ENCODE results near the gene SGCE.

Gene SGCE

DNA sequence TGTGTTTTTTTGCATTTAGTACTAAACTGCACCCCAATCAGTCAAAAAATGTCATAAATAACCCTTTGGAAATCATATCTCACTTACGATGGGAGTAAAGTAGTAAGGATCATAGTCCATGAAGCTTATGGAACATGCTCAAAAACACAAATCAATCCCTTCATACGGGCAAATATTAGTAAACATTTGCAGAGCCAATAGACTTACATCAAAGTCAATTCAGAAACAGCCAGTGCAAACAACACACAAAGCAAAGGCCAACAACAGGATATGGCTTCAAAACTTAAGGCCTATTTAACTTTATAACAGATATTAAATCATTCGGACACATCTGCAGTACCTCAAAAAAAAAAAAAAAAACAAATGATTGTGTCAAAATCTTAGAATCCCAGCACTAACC is 32.1 kb downstream of the SGCE start:
- no peak for DNase-seq (ENCODE audit: low read depth, low spot score)

DNA sequence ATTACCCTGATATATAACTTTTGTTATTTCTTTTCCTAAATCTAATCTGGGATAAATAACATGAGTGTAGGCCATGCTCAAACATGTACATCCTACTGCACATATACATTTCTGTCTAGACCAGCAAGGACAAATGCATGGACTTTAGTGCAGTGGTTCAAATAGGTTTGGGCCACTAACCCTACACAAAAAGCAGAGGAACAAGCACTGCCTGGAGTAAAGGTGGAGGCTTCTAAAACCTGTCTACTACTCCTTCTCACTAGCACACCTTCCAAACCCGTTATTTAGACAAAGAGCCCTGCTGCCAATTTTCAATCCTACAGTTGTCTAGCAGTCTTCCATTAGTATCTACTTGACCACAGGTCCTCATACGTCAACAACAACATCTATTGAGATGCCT is 34.8 kb downstream of the SGCE start:
- DNase-seq (ENCODE audit: low read depth, low spot score), result no peak

DNA sequence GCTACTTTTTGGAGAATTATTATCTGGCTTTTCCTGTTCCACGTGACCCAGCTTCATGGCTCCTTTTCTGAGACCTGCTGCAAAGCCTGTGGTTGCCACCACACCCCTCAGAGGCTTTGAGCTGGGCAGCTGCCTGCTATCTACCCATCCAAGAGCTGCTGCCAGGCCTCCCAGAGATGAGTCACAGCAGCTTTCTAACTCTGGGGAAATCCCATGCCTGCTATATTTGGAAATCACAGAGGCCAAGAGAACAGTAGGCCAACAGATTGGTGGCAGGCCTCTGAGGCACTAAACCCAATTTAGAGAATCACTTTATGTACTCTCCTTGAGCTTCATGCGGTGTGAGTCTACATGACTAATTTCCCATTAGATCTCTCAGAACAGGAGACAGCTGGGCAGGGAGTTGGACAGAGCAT is 35.2 kb downstream of the SGCE start:
- DNase-seq (ENCODE audit: low read depth, low spot score), result no peak

DNA sequence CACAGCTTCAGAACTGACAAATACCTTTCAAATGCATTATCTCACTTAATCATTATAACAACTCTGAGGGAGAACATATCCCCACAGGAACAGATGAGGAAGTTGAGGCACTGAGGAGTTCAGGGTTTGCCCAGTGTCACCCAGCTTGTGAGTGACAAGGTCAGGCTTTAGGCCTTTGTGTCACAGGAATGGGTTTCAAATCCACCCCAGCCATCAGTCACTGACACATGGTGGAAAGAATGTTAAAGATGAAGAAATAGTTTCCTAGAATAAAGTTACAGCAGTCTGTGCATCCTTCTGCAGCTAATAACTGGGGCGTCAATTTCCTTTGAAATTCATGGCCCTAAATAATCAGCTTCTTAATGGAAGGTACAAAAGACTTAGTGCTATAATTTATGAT is 37.8 kb downstream of the SGCE start:
- no peak for DNase-seq (ENCODE audit: low read depth, low spot score)

DNA sequence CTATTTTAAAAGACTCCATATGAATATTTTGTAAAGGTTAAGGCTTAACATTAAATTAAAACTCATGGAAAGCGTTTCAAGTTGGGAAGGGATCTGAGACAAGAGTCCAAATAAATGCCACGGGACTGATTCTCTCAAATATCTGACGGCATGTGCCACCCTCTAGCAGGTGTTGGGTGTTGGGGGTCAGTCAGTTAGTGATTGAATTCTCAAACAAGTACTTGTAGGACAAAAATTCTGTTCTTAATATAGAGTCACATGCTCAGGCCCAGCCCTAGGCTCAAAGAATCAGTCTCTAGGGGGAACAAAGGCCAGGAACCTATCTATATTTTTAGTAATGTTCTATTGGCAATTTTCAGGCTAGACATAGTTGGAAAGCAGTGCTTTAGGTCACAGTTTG is 39.1 kb downstream of the SGCE start:
- no peak for DNase-seq (ENCODE audit: low read depth, low spot score)

DNA sequence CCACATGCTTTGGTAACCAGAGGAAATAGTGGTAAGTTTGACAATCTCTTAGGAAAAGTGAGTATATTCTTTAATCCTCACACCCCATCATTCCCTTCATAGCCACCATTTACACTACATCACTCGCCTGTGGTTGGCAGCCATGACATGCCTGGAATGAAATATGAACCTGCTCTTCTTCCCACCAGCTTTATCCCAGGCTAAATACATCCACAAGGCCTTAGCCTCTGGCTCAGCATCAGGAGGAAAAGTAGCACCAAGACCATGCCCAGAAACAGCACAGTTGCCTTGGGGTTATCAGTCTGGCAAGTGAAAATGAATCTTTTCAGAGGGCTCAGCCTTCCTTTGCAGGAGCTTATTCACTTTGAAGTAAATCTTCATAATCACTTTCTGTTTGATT is 40.3 kb downstream of the SGCE start:
- DNase-seq (ENCODE audit: low read depth, low spot score), result no peak

DNA sequence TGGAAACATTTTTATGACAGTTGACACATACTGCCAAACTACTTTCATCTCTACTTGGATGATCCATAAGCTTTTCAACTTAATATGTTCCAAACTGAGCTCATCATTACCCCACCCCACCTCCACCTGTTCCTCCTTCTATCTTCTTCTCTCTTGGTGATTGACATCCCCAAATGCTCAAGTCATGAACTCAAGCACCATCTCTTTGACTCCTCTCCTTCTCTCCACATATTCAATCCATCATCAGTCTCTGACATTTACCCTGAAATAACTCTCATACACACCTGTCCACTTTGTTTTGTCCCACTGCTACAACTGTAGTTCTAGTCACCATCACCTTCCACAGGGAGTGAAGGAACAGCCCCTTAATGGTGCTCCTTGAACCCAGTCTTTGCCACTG is 43.3 kb downstream of the SGCE start:
- no peak for DNase-seq (ENCODE audit: low read depth, low spot score)

DNA sequence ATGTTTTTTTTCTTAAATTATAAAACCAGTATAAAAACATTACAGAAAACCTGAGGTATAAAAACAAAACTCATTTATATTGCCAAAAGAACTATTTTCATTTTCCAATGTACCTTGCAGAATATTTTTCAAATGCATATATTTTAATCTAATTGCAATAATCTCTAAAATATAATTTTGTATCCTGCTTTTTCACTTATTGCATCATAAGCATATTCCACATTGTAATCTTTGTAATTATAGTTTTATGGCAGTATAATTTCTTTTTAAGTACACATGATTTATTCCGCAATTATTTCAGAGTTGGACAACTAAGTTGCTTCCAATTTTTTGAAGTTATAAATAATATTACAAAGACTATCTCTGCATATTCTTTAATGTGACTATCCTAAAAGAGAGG is 43.7 kb downstream of the SGCE start:
- no peak for DNase-seq (ENCODE audit: low read depth, low spot score)

DNA sequence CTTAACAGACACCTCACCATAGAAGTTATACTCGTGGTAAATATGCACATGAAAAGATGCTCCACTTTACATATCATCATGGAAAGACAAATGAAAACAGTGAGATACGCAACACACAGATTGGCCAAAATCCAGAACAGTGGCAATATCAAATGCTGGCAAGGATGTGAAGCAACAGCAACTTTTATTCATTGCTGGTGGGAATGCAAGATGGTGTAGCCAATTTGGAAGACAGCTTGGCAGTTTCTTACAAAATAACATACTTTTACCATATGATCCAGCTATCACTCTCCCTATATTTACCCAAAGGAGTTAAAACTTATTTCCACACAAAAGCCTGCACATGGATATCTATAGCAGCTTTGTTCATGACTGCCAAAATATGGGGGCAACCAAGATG is 46.4 kb downstream of the SGCE start:
- no peak for DNase-seq (ENCODE audit: low read depth, low spot score)

DNA sequence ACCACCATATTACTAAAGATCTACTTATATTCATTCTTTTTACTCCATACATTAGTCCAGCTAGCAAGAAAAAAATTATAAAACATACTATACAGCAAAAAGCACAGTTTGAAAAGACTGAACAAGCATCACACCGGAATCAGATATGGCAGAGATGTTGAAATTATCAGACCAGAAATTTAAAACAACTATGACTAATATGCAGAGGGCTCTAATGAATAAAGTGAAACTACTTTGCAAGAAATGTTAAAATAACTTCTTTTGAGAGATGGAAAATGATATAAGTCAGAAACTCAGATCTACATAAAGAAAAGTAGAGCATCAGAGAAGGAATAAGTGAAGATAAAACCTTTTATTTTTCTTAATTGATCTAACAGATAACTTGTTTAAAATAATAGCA is 50.9 kb downstream of the SGCE start:
- no peak for DNase-seq (ENCODE audit: low read depth, low spot score)

DNA sequence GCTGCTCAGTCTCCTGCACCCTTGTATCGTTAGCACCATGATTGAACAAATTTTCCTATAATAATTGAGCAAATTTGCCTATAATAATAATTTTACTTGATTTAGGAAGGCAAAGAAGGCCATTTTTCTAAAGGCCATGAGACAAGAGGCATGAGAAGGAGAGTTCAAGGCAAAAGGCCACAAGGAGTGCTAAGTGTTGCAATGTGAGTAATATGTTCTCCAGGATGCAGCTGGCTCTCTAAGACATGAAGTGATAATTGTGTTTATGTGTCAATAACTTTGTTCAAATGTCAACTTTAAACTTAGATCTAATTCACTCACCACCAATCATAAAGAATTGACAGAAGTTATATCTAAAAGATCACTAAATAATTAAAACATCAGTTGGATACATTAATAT is 53.8 kb downstream of the SGCE start:
- DNase-seq (ENCODE audit: low read depth, low spot score), result no peak

DNA sequence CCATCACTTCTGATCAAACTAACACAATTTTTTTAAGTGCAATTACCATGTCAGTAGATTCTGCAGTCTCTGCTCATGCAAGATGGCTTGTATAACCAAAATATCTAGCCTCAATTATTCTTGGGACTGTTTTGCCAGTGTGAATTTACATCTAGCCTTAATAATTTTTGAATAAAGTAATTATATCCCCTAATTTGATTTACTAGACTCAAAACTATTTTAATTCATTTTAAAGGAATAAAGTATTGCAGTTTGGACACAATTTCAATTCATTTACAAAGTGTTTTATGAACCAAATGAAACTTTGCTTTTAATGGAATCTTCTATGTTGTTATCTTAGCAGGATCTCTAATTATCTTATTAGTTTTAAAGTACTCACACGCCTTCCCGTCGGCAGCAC is 55.7 kb downstream of the SGCE start:
- DNase-seq (ENCODE audit: low read depth, low spot score), result no peak

DNA sequence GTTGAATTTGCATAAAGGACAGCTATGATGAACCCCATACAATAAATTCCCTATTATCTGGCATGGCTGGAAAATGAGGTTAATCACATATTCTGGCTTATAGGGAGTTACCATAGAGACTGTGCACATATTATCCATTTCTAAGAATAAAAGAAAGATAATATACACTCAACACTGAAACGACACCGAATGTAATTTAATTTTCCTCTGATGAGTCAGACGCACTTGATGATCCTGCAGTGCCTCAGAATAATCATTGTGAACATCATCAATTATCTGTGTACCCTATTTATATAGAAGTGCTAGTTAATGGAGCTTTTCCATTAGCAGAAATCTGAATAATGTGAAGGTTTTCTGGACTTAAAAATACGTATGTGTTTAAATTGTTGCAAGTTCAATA is 60.2 kb downstream of the SGCE start:
- DNase-seq (ENCODE audit: low read depth, low spot score), result no peak

DNA sequence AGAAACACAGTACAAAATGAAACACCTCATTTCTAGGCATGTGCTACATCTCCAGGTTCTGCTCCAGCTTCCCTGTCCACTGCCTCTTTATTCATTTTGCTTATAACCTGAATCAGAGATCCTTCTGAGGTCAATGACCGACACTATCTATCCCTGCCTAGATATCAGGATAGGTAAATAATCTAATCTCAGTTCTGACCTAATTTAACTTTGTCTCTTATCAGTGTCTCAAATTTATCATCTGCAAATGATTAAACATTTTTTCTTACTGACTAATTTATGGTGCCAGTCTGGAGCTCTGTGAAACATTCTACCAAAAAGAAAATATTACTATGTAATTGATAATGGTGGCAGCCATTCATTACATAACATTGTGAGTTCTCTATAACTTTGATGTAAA is 61.1 kb downstream of the SGCE start:
- DNase-seq (ENCODE audit: low read depth, low spot score), result no peak

DNA sequence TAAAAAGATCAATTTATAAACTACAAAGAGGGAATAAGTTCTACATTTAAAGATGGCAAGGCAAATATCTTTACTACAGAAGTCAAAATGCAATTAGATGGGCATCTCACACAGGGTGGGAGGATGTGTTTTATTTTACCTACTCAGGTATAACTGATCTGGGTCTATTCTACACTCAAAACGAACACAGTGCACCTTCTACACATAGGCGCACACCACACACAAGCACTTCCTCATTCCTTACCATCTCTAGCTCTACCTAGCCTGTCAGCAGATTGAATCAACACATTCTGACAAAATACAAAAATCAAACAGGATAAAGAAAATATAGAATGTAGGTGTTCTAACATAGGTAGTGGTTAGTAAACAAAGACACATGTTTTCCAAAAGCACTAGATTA is 64.8 kb downstream of the SGCE start:
- DNase-seq (ENCODE audit: low read depth, low spot score), result no peak

DNA sequence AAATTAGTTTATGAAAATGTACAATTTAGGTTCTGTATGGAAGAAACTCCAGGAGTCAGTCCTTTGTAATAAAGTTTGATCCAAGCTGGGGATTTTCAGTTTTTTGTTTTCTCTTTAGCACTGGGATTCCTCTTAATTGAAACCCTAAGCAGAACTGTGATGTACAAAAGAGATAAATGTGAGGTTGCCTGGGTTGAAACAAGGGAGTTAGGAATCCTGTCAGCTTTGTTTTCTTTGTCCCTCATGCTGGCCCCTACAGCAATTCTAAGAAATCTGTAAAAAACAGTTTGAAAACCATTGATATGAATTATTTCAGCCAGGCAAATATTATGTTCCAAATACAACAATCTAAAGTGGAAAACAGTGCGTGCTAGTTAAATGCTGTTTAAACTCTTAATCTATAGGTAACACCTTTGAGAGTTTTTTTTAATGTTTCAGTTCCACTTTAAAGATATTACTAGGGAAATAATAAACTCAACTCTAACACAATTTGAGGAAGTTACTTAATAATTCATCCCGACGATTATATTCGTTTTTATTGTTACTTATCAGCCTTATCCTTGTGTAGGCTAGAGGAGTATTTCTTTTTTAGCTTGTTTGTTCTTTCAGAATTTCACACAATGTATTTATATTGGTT is 65.3 kb downstream of the SGCE start:
- no peak for DNase-seq (ENCODE audit: low read depth, low spot score)

DNA sequence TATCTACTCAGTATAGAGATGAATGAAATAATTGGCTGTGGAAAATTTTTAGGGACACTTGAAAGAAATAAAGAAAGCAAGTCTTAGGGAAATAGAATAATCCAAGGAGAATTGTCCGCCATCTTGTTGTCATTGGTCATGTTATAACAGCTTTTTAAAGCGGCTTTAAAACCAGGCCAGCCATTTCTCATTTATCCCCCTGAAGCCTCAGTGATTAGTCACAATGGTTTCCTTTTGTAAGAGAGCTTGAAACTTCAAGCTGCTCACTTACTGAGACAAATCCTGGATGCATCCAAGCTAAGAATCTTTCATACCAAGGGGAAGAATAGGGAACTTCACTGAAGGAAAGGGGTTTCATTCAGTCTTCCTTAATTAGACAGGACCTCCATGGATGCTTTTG is 67.9 kb downstream of the SGCE start:
- DNase-seq (ENCODE audit: low read depth, low spot score), result no peak

DNA sequence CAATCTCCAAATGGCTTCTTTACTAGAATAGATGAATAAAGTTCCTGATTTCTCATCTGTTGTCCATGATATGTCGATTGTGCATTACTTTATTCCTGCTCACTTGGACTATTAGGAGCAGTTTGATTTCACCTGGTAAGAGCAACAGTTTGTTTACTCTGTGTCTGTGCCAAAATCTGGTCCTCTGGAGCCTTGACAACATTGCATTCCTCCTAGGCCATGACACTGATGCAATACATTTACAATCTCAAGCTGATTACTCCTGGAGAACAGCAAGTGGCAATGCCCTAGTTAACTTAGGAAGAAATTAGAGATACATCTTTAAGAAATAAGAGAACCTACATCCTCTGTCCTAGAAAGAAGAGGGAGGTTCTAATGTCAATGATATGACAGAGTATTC is 71.8 kb downstream of the SGCE start:
- no peak for DNase-seq (ENCODE audit: low read depth, low spot score)

DNA sequence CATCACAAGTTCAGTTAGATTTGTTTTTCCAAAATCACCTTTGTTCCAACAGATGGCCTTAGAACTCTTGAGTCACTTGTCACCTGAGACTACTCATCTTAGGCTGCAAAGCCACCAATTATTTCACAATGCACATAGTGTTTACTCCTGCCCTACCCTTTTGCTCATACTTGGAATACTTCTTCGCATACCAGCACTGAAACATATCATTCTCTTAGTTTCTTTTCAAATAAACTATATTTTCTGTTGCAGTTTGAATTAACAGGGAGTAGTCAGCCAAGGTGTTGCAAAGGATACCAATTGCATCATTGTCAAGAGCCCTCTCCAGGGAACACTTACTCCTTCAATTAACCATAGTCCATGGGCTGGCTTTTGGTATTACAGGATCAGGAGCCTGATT is 75.3 kb downstream of the SGCE start:
- DNase-seq (ENCODE audit: low read depth, low spot score), result no peak

DNA sequence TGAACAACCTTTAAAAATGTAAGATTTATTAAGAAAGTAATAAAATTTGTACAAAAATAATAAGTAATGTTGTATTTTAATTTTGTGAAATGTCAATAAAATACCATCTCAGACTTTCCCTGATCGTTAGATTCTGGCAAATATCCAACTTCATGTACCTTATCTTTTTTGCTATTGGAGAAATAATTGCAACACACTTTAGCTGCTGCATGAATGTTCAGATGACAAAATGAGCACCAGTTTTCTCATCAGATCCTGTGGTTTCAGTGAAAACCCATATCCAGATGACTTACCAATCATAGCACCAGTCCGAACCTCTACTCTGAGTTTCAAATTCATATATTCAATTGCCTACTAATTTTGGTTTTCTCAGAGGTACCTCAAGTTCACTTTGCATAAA is 76.5 kb downstream of the SGCE start:
- DNase-seq (ENCODE audit: low read depth, low spot score), result no peak

DNA sequence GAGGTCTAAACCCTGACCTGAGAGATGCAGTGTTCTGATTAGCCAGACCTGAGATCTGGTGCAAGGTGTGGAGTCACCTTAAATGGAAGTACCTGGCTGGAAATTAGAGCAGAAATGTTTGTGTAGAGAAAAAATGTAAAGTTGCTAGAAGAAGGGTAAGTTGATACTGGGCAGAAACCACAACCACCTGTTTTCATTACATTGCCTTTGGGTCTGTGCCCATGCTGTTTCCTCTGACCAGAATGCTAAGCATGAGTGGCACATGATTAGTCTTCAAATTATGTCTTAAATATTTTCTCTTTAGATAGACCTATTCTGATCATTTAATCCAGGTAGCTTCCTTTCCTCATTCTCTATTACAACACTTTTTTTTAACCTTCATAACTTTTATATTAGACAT is 77.3 kb downstream of the SGCE start:
- DNase-seq (ENCODE audit: low read depth, low spot score), result no peak

DNA sequence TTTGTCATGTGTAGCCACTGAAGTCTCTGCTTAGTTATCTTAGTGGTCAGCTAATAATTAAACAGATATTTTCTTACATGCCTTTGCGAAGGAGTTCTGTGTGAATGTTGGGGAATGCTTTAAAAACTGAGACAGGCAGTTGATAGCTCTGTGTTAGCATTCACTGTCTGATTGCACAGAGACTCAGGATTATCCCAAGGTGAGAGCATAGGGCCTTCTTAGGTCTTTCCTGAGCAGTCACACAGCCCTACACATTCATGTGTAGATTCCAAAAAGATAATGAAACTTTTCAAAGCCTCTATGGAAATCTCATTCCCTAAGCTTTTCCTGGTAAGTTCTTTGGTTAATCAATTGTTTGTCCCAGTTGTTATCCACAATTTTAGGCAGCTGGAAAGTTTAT is 78.6 kb downstream of the SGCE start:
- no peak for DNase-seq (ENCODE audit: low read depth, low spot score)

DNA sequence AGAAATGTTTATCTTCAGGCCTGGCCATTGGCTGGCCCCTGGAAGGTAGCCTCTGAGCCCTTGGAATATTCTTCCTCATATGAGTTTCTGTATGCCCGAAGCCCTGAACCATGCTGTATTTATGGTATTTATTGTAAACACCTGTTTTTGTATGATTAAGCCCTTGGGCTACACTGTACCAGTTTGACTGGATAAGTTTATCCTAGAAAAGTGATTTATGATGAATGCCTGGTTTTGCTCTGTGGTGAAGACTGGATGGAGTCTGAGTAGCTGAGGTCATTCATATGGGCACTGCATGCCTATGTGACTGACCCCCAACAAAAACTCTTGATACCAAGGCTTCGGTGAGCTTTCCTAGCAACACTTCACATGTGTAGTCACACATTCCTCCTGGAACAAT is 79.6 kb downstream of the SGCE start:
- DNase-seq (ENCODE audit: low read depth, low spot score), result no peak

DNA sequence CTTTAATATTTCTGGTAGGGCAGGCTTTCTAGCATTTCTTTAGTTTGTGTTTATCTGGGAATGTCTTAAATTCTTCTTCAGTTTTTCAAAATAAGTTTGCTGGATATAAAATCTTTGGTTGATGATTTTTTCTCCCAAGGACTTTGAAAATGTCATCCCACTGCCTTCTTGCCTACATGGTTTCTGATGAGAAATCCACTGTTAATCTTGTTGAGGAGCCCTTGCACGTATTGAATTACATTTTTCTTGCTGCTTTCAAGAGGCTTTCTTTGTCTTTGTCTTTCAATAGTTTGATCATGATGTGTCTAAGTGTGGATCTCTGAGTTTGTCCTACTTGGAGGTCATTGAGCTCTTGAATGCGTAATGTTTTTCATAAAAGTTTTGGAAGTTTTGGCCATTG is 80.3 kb downstream of the SGCE start:
- no peak for DNase-seq (ENCODE audit: low read depth, low spot score)

DNA sequence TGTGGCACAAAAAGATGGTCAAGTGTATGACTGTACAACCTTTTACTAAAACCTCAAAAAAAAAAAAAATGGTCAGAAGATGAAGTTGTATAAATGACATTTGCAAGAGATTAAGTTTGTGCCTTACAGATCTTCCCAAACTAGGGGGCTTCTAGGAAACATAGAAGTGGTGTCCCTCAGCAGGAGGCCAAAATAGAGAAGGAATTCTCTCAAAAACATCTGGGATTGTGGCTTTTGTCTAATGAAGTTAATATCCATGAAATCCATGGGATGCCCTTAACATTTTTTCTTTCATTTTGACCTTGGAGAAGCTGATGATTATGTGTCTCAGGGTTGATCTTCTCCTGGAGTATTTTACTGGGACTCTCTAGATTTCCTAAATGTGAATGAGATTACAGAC is 84.1 kb downstream of the SGCE start:
- DNase-seq (ENCODE audit: low read depth, low spot score), result no peak
